CD4-positive, alpha-beta T cell treated with Interleukin-6 at 100 ng/mL for 8 hours (primary cell): ENCODE data around the gene LYPD4.
"Not testable (repeated sequence)": the region's sequence is repeated elsewhere in the genome, so short reads cannot be mapped to it uniquely, and the experiment has no call there.

Experiments
- DNase-seq: peaks from one replicate; pipeline ENCODE4 v3.0.0-alpha.2; 2020; ENCODE audit warnings: mixed read lengths, low spot score

The LYPD4 gene, protein sequence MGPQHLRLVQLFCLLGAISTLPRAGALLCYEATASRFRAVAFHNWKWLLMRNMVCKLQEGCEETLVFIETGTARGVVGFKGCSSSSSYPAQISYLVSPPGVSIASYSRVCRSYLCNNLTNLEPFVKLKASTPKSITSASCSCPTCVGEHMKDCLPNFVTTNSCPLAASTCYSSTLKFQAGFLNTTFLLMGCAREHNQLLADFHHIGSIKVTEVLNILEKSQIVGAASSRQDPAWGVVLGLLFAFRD

DNA sequence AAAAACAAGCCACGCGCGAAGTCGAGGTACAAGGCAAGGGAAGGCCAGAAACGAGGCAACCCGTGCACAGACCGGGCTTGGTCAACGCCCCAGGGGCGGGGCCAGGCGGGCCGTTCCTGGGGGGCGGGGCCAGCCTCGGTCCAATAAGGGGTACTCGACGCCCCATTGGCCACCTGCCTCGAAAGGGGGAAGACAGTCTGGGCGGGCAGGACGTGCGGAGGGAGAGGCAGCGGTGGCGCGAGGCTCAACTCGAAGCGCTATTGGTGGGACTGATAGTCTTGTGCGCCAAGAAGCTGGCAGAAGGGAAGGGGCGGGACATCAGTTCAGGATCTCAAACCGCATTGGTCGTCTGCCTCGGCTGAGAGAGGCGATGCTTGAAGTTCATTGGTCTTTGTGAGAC, at the start of gene LYPD4:
Gene LYPD4 (minus strand): TSS at position 83 of the 400 bp plus-strand sequence. CDS start 5,398 bp downstream, outside the sequence.
- DNase-seq, result no peak

DNA sequence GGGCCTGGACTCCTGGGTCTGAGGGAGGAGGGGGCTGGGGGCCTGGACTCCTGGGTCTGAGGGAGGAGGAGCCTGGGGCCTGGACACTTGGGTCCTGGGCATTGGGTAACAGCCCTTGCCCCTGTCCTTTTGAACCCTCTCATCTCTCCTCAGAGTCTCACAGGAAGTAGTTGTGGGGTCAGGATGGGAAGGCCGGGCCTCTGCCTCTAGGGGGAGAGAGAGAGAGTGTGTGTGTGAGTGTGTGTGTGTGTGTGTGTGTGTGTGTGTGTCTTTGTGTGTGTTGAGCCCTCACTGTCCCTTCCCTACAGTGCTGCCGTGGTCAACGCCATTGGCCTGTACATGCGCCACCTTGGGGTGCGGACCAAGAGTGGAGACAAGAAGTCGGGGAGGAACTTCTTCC, 49.4 kb upstream of the LYPD4 start:
- DNase-seq, result no peak

DNA sequence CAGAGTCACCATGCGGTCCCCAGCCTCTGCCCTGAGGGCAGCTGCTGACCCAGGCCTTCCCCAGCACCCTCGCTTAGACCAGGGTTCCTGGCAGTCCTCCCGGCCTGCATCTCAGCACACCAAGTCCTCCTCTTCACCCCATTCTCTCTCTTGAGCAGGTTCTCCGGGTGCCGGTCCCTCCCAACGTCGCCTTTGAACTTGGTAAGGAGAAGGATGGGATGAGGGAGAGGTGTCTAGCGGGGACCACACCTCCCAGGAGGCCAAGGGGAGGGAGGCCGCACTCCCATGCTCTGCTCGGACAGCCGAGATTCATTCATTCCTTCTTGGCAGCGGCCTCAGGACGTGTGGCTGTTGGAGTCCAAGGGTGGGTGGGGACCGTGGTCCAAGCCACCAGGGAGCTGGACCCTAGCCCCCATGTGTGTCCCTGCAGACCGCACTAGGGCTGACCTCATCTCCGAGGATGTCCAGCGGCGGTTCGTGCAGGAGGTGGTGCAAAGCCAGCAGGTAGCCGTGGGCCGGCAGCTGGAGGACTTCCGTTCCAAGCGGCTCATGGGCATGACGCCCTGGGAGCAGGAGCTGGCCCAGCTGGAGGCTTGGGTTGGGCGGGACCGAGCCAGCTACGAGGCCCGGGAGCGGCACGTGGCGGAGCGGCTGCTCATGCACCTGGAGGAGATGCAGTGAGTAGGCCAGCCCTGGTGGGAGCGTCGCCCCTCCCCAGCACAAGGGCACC, 47.9 kb upstream of the LYPD4 start:
- no peak for DNase-seq

DNA sequence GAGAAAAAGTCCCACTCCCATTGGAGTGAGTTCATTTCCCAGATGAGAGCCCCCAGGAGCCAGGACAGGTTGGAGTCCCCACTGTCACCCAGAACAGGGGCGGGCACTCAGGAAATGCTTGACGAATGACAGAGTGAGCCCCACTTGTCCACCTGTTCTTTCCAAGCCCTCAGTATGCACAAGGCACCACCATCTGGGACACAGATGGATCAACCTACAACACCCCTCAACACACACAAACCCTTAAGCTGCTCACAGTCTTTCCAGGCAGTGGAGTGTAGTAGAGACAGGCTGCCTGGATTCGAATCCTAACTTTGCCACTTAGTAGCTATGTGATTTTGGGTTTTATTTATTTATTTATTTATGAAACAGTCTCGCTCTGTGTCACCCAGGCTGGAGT, 46.5 kb upstream of the LYPD4 start:
- DNase-seq, result no peak

DNA sequence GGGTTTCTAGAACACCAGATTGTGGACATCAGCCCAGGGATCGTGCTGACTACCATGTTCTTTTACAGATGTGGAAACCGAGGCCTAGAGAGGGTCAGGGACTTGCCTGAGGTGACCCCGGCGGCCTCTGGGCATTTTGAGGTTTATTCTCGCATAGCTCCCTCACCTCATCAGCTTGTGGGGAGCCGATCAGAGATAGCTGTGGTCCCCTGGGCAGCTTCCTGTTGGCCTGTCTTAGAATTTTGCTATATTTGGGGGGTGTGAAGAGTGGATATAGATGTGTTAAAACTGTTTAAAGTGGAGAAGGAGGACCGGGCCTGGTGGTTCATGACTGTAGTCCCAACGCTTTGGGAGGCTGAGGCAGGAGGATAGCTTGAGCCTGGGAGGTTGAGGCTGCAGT, 45.4 kb upstream of the LYPD4 start:
- DNase-seq, result no peak

DNA sequence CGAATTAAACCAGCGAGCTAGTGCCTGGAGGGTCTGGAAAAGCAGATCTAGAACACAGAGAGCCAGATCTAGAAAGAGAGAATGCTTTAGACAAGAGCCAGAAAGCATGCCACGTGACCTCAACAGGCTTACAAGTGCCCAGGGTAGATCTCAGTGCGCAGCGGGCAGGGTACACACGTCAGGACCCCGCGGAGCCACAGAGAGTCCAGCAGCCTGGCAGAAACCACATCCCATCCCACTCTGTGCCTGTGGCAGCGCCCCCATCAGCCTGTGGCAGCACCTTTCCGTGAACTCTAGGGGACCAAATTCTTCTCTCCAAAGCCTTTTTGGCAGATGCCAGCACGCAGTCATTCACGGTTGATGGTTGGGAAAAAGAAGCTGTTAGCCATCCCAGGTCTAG, 44.4 kb upstream of the LYPD4 start:
- DNase-seq, result no peak

DNA sequence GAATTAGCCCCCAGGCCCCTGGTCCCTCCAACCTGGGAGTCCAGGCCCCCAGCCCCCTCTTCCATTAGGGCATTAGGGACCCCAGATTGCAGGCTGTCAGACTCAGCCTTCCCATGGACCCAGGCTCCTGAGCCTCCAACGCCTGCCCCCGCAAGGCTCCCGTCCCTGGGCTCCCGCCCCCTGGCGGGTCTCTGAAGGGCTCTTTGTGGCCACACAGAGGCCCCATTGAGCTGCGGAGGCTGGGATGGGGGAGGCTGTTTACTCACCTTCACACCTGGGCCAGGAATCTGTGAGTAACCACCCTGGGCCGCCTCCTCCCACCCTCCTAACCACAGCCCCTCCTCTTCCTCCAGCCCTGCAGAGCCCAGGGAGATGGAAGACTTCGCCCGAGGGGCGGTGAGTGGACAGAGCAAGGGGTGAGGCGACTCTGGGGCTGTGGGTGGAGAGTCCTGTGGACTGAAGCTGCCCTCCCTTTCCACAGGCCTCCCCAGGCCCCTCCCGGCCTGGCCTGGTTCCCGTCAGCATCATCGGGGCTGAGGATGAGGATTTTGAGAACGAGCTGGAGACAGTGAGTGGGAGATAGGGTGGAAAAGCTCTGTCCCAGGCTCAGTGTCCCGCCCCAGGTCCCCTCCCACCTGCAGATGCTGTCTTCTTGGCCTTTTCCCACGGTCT, 43.4 kb upstream of the LYPD4 start:
- peak; percentile 88 for DNase-seq

DNA sequence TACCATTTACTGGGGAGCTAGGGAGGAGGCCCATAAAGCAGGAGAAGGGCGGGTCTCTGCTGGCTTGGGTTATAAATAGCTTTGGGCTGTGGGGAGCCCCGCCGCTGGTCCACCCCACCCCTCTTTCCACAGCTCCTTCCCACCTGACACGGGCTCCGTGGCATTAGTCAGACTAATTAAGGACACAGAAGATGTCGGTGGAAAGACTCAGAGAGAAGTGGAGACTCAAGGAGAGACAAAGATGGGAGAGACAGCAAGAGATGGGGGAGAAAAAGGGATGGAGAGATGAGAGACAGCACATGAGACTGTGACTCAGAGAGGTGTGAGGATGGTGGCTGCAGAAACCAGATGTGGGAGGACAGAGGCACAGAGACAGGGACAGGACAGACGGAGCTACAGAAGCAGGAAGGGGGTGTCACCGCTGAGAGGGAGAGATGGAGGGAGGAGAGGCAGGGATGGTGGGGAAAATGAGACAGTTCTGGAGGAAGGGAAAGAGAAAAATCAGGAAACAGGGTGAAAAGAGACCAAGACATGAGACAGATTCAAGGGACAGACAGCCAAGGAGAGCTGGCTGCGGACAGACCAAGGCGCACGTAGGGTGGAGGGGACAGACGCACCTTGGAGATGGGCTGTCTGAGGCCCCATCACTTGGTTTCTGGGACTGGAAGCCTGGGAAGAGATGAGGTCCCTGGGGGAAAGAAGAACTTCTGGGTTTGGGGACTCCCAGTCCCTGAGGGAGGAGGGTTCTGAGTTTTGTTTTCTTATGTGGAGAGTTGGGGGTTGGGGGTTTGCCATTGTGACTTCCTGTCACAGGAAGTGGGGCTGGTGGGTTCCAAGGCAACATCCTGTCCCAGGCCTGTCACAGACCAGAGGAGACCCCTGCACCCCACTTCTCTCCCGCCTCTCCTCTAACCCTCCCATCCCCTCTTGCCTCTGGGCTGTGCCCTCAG, 42.6 kb upstream of the LYPD4 start:
- DNase-seq, result peak; percentile 84

DNA sequence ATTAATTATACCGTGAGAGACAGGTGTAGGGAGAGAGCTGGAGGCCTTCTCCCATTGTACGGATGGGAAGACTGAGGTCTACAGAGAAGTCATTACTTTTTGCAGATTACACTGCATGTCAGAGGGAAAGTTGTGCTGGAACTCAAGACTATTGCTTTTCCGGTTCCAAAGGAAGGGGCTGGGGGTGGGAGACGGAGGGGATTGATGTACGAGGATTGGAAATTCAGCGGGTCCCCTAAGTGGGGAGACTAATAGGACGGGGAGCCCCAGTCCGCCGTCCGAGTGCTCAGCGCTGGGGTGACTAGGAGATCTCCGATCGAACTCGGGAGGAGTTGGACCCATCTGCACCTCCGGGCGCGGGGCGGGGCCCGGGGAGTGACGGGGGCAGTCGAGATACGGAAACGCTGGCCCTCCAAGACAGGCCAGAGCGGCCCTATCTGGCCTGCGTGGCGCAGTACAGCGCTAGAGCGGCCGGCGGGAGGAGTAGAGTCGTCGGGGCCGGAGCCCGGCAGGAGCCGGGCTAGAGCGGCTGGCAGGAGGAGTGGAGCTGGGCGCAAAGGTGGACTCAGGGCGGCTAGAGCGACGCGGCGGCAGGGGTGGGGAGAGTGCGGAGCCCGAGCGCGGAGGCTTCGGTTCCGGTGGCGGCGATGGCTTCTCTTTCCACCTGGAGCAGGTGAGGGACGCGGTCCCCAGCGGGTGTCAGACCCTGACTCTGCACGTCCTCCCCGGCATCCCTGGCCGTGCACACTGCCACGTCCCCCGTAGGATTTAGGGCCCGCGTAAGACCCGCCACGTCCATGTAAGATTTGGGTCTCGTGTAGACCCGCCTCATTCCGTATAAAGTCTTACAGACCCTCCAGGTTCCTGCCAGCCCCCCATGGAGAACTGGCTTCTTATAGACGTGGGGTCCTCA, 39.6 kb upstream of the LYPD4 start:
- DNase-seq, result peak; percentile 90

DNA sequence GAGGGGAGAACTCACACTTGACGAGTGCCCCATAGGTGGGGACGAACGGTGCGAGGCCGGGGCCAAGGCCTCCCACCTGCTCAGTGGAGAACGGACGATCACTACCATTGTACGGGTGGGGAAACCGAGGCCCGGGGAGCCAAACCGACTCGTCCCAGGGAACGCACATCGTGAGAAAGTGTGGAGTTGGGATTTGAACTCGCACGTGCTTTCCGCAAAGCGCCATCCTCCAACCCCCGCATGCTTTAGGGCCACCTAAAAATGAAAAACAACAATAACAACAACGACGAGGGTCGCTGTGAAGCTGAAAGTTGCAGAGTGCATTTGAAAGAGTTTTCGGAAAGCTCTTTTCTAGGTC, 39.0 kb upstream of the LYPD4 start:
- DNase-seq, result no peak

DNA sequence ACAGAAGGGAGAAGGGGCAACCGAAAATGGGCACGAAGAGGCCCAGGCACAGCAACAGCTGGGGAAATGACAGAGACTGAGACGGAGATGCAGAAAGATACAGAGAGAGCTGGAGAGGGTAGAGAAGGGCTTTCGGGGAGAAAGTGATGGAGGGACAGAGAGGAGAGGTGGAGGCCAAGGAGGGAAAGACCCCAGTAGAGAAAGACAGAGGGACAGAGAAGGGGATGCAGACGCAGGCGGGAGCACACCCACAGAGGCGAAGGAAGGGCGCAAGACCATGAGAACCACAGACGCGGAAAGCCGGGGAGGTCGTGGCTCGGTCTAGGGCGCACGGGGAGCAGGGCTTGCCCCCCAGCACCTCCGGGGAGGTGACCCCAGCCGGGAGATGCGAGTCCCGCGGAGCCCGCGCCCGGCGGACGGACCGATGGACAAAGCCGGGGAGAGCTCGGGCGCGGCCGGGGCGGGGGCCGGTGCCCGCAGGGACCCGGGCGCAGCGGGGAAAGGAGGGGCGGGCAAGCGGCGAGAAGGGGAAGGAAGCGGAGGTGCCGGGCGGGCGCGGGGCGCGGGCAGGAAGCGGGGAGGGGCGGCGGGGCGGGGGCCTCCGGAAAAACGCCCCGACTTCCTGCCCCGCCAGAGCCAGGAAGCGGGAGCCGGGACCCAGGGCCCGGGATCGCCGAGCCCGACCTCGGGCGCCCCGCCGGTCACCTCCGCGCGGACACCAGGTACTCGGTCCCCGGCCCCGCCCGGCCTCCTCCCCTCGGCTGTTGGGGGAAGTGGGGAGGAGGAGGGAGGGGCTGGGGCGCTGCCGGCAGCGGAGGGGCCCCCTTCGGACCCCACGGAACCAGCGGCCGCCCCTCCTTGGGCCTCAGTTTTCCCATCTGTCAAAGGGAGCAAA, 38.3 kb upstream of the LYPD4 start, which contains the start of gene ARHGEF1:
Gene ARHGEF1 (plus strand): TSS at position 617 of the 895 bp plus-strand sequence. CDS start 4,899 bp downstream, outside the sequence.
- peak; percentile 64 for DNase-seq

DNA sequence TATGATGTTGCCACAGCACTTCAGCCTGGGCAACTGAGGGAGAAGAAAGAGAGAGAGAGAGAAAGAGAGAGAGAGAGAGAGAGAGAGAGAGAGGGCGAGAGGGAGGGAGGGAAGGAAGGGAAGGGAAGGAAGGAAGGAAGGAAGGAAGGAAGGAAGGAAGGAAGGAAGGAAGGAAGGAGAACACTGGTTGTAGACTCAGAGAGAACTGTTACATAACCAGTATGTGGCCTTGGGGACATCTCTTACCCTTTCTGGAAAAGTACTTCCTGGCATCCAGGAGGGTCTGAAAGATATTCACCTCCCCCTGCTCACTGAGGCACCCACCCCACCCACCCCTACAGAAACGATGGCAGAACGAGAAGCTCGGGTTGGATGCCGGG, 35.8 kb upstream of the LYPD4 start:
- no peak for DNase-seq

DNA sequence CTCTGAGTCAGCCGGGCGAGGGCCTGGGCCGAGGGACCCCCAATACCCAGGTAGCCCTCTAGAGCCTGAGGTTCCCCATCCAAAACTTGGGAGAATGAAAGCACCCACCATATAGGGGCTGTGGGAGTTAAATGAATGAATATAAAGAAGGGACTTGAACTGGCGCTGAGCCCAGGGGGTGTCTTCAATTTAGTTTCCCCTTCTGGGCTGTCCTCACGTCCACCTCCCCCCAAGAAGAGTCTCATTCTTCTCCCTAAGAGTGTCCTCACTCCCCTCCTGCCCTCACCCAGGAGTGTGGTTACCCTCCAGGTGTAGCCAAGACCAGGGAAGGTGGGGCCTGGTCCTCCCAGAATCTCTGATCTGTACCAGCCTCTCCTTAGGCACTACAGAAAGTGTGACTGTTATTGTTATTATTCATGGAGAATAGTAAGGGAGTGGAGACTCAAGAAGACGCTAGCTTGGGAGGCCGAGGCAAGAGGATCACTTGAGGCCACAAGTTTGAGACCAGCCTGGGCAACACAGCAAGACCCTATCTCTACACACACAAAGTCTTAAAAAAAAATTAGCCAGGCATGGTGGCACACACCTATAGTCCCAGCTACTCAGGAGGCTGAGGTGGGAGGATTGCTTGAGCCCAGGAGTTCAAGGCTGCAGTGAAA, 35.3 kb upstream of the LYPD4 start:
- DNase-seq, result no peak

DNA sequence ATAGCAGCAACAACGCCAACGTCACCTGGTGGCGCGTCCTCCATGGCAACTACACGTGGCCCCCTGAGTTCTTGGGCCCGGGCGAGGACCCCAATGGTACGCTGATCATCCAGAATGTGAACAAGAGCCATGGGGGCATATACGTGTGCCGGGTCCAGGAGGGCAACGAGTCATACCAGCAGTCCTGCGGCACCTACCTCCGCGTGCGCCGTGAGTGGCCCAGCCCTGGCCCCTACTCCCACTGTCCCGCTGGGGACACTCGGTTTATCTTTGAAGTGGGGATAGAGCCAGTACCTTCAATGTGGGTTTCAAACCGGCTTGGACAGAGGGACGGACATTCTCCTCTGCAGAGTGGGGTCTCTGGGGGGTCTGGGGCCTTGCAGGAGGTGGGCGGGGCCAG, 34.6 kb upstream of the LYPD4 start:
- no peak for DNase-seq

DNA sequence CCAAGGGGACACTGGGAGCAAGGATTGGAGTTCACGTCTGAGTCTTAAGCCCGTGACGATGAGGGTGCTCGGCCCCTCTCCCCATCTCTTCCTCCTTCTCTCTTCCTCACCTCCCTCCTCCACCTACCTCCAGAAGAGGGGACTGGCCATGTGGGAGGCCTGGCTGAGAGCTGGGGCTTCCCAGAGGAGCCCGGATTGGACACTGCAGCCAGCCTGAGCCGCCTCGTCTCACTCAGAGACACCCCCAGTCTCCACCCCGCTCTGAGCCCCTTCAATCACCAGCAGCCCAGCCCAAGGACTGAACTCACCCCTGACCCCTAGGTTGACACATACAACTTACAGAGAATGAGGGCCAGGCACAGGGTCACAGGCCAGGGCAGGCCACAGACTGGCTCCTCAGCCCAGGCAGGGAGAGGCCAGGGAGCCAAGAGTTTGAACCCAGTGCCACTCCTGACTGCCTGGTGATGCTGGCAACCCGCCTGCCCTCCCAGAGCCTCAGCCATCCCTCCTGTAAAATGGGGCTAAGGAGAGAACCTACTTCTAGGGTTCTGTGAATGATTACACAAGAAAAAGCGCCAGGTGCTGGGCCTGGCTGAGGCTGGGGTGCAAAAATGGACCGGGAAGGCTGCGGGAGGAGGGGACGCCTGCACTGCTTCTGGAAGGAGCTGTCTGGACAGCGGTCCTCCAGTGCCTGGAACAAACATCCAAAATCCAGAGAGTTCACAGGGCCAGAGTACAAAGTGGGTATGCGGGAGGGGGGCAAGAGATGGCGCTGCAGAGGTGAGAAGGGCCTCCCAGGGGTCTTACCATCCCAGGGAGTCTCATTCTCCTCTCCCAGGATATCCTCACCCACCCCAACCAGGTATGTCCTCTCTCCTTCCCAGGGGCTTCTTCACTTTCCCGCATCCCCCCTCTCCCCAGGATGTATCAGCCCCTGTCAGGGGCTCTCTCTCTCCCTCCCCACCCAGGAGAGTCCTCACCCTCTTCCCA, 33.7 kb upstream of the LYPD4 start:
- DNase-seq, result no peak

DNA sequence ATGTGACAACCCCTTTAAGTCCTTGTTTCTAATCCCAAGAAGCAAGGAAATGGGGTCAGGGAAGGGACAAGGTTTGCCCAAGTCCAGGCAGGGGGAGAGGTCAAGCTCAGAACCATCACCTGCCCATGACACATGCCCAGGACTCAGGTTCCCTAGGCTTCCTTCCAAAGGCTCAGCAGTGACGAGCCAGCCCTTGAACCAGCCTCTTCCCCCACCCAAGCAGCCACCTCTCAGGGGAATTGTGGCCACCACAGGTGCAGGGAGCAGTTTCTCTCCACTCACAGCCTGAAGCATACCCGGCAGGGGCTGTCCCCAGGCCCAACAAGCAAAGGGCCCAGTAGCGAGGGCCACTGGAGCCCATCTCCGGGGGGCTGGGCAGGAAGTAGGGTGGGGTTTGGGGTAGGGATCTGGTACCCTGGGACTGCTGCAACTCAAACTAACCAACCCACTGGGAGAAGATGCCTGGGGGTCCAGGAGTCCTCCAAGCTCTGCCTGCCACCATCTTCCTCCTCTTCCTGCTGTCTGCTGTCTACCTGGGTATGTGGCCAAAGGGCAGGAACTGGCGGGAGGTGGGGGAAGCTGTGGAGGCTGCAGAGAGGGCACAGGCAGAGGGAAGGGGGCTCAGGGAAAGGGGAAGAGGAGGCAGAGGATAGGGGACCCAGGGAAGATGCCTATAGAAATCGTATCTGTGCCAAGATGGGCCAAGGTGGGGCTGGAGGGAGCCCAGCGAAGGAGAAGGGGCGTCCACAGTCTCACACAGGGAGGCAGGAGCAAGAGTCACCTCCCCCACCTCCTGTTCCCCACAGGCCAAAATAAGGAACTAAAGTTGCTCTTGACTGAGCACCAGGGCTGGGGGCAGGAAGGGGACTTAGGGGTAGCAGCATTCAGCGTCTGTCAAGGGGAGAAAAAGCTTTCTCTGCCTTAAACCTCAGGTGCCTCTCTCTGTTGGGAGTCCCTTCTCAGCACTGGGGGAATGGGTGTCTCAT, 32.7 kb upstream of the LYPD4 start, which contains the start of gene CD79A:
Gene CD79A (plus strand): TSS at position 433 of the 986 bp plus-strand sequence. CDS start 26 bp downstream, at position 459.
- DNase-seq, result no peak

DNA sequence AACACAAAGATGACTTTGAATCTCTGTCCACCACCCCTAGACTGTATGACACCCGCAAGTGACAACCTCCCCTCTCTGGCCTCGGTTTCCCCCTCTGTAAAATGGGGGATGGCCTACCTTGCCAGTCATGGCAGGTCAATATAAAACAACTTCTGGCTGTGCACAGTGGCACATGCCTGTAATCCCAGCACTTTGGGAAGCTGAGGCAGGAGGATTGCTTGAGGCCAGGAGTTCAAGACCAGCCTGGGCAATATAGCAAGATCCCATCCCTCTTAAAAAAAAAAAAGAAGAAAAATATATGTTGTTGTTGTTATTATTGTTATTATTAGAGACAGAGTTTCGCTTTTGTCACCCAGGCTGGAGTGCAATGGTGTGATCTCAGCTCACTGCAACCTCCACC, 31.5 kb upstream of the LYPD4 start:
- DNase-seq, result not testable (repeated sequence)
